IMR-90 (cell line): ENCODE data around the gene SEMA4D. TPM values are rescaled to one million over a fixed set of nuclear protein-coding genes. Genes with fewer than 3 reads are reported as not detected.

Experiments
- ATAC-seq: fragments of 200-7000 bp; cut with Tn5 transposase; 2 replicates; pipeline ENCODE4 v1.9.1; 2020; ENCODE audit warnings: low read depth, mild to moderate bottlenecking, moderate library complexity
- BruUV-seq: library from RNA; stranded (reverse); fragments of 400-500 nt; replicated peaks from 2 replicates; lab custom pipeline; 2021; lab: Mats Ljungman, UMichigan
- CTCF ChIA-PET: fragments of 300-600 bp; formaldehyde crosslinking; extraction: SDS; loops from one replicate; lab custom pipeline; 2021; ENCODE audit warnings: antibody characterized with exemption; lab: Yijun Ruan, JAX
- POLR2A ChIA-PET: fragments of 300-600 bp; sonication (Branson Sonifier 250); formaldehyde crosslinking; loops from one replicate; lab custom pipeline; 2022; ENCODE audit warnings: antibody characterized with exemption; ENCODE audit not compliant: unreplicated experiment; lab: Charles Lee
- DNase-seq: peaks from one replicate; pipeline ENCODE4 v3.0.0; 2013
- H2AFZ ChIP-seq: replicated peaks from 2 replicates; pipeline ENCODE3; 2013; ENCODE audit warnings: low read length, mild to moderate bottlenecking; ENCODE audit not compliant: poor library complexity
- H2AK5ac ChIP-seq: 2 replicates; pipeline ENCODE4 v1.6.1; 2013; ENCODE audit warnings: low read depth, low read length, inconsistent platforms
- H2AK9ac ChIP-seq: replicated peaks from 2 replicates; pipeline ENCODE3; 2013; ENCODE audit warnings: mild to moderate bottlenecking, low read depth, low read length, moderate library complexity; ENCODE audit not compliant: poor library complexity
- H2BK120ac ChIP-seq: 2 replicates; pipeline ENCODE4 v1.6.1; 2013; ENCODE audit warnings: low read depth, low read length, inconsistent platforms
- H2BK15ac ChIP-seq: 3 replicates; pipeline ENCODE4 v1.6.1; 2013; ENCODE audit warnings: low read depth, low read length, inconsistent platforms
- H2BK20ac ChIP-seq: 2 replicates; pipeline ENCODE4 v1.6.1; 2013; ENCODE audit warnings: low read depth, mild to moderate bottlenecking, inconsistent platforms, low read length, moderate library complexity
- H2BK5ac ChIP-seq: 2 replicates; pipeline ENCODE4 v1.6.1; 2013; ENCODE audit warnings: mild to moderate bottlenecking, low read depth, low read length, inconsistent platforms; ENCODE audit not compliant: poor library complexity, severe bottlenecking
- H3K14ac ChIP-seq: replicated peaks from 2 replicates; pipeline ENCODE4 v1.6.1; 2013; ENCODE audit warnings: low read depth, low read length, inconsistent platforms
- H3K18ac ChIP-seq: 2 replicates; pipeline ENCODE4 v1.6.1; 2013; ENCODE audit warnings: low read depth, low read length, control low read depth
- H3K23ac ChIP-seq: 2 replicates; pipeline ENCODE4 v1.6.1; 2013; ENCODE audit warnings: low read depth, low read length, inconsistent platforms
- H3K27ac ChIP-seq: 2 replicates; pipeline ENCODE4 v1.5.1; 2013; ENCODE audit warnings: mild to moderate bottlenecking, control low read depth, low read length; ENCODE audit not compliant: insufficient read depth
- H3K27me3 ChIP-seq: 2 replicates; pipeline ENCODE4 v1.6.1; 2013; ENCODE audit warnings: low read length; ENCODE audit not compliant: control insufficient read depth, insufficient read depth
- H3K36me3 ChIP-seq: 2 replicates; pipeline ENCODE4 v1.6.1; 2013; ENCODE audit warnings: low read length, mixed read lengths; ENCODE audit not compliant: control insufficient read depth, insufficient read depth
- H3K4ac ChIP-seq: 2 replicates; pipeline ENCODE4 v1.6.1; 2013; ENCODE audit warnings: low read depth, low read length, inconsistent platforms
- H3K4me1 ChIP-seq: 2 replicates; pipeline ENCODE4 v1.6.1; 2013; ENCODE audit warnings: low read length, mixed read lengths; ENCODE audit not compliant: control insufficient read depth, insufficient read depth
- H3K4me2 ChIP-seq: 2 replicates; pipeline ENCODE4 v1.6.1; 2013; ENCODE audit warnings: low read depth, mild to moderate bottlenecking, control low read depth, low read length, moderate library complexity
- H3K4me3 ChIP-seq: 2 replicates; pipeline ENCODE4 v1.5.1; 2013; ENCODE audit warnings: low read depth, mild to moderate bottlenecking, control low read depth, low read length, moderate library complexity; ENCODE audit not compliant: insufficient read depth
- H3K56ac ChIP-seq: 2 replicates; pipeline ENCODE4 v1.6.1; 2013; ENCODE audit warnings: low read length, inconsistent platforms; ENCODE audit not compliant: insufficient read depth; ENCODE audit errors: extremely low read depth
- H3K79me1 ChIP-seq, 2 experiments: 2 replicates each; pipeline ENCODE4 v1.6.1; 2013; ENCODE audit warnings: low read length in 2 of 2, inconsistent platforms in 1 of 2, low read depth in 1 of 2
- H3K9ac ChIP-seq: 2 replicates; pipeline ENCODE4 v1.6.1; 2013; ENCODE audit warnings: low read depth, low read length, control low read depth
- H3K9me1 ChIP-seq: 2 replicates; pipeline ENCODE4 v1.6.1; 2013; ENCODE audit warnings: low read length, inconsistent platforms; ENCODE audit not compliant: insufficient read depth
- H3K9me3 ChIP-seq: 2 replicates; pipeline ENCODE4 v1.6.1; 2013; ENCODE audit warnings: low read length; ENCODE audit not compliant: control insufficient read depth, insufficient read depth
- H4K20me1 ChIP-seq: 2 replicates; pipeline ENCODE4 v1.6.1; 2013; ENCODE audit warnings: low read length, inconsistent platforms; ENCODE audit not compliant: insufficient read depth
- H4K5ac ChIP-seq: 2 replicates; pipeline ENCODE4 v1.6.1; 2013; ENCODE audit warnings: mild to moderate bottlenecking, low read depth, low read length, control low read depth
- H4K8ac ChIP-seq, 2 experiments: 2 replicates each; pipeline ENCODE4 v1.6.1; 2013; ENCODE audit warnings: low read depth in 2 of 2, low read length in 2 of 2, control low read depth in 1 of 2, inconsistent platforms in 1 of 2
- H4K91ac ChIP-seq: 2 replicates; pipeline ENCODE4 v1.6.1; 2013; ENCODE audit warnings: low read depth, low read length, inconsistent platforms; ENCODE audit not compliant: insufficient read depth
- BHLHE40 ChIP-seq: fragments of 150-350 bp; IDR thresholded peaks from 2 replicates; pipeline ENCODE4 v1.6.1; 2016; ENCODE audit warnings: mild to moderate bottlenecking, low read depth, low read length
- CEBPB ChIP-seq: IDR thresholded peaks from 2 replicates; pipeline ENCODE4 v1.6.1; 2012; ENCODE audit warnings: low read depth, low read length, improper control_type of control experiment
- CHD1 ChIP-seq: IDR thresholded peaks from 2 replicates; pipeline ENCODE4 v1.6.1; 2012; ENCODE audit warnings: low read depth, low read length, improper control_type of control experiment
- FOS ChIP-seq: fragments of 150-350 bp; IDR thresholded peaks from 2 replicates; pipeline ENCODE4 v1.6.1; 2016; ENCODE audit warnings: low read depth, low read length
- MAFK ChIP-seq: IDR thresholded peaks from 2 replicates; pipeline ENCODE4 v1.6.1; 2012; ENCODE audit warnings: low read depth, low read length, improper control_type of control experiment
- MAZ ChIP-seq: IDR thresholded peaks from 2 replicates; pipeline ENCODE4 v1.6.1; 2012; ENCODE audit warnings: low read depth, mild to moderate bottlenecking, low read length, improper control_type of control experiment, moderate library complexity, borderline replicate concordance
- MXI1 ChIP-seq: IDR thresholded peaks from 2 replicates; pipeline ENCODE4 v1.6.1; 2012; ENCODE audit warnings: low read depth, mild to moderate bottlenecking, low read length, moderate library complexity, borderline replicate concordance
- NFE2L2 ChIP-seq: fragments of 150-350 bp; IDR thresholded peaks from 2 replicates; pipeline ENCODE4 v1.6.1; 2016; ENCODE audit warnings: low read depth, mild to moderate bottlenecking, low read length
- POLR2A ChIP-seq: IDR thresholded peaks from 2 replicates; pipeline ENCODE4 v1.6.1; 2012; ENCODE audit warnings: mild to moderate bottlenecking, low read depth, low read length
- RAD21 ChIP-seq: IDR thresholded peaks from 2 replicates; pipeline ENCODE4 v1.6.1; 2012; ENCODE audit warnings: low read length, improper control_type of control experiment
- RCOR1 ChIP-seq: IDR thresholded peaks from 2 replicates; pipeline ENCODE4 v1.6.1; 2012; ENCODE audit warnings: mild to moderate bottlenecking, low read length, improper control_type of control experiment; ENCODE audit not compliant: insufficient replicate concordance
- RFX5 ChIP-seq: IDR thresholded peaks from 2 replicates; pipeline ENCODE4 v1.8.0; 2012; ENCODE audit warnings: low read depth, mild to moderate bottlenecking, low read length, moderate library complexity
- SMC3 ChIP-seq: fragments of 150-350 bp; IDR thresholded peaks from 2 replicates; pipeline ENCODE4 v1.6.1; 2016; ENCODE audit warnings: low read depth, mild to moderate bottlenecking, antibody characterized with exemption, low read length, moderate library complexity
- WGBS, 2 experiments: methylation state at CpG; one replicate each; pipeline versions ENCODE4 v1.1.5 to v1.1.7; 2013; ENCODE audit warnings: missing lambda C conversion rate in 2 of 2; ENCODE audit not compliant: insufficient read length in 1 of 2; ENCODE audit errors: extremely low coverage in 2 of 2; 5-methylcytosine and 5-hydroxymethylcytosine counted together
- dilution Hi-C: fragments of 300-500 bp; cut with HindIII; formaldehyde crosslinking; loops from one replicate; pipeline ENCODE4 v1.14.3; 2018; ENCODE audit warnings: low sequenced_read_pairs; ENCODE audit not compliant: unreplicated experiment
- in situ Hi-C: fragments of 300-500 bp; cut with MboI; formaldehyde crosslinking; loops from 3 replicates; pipeline ENCODE4 v1.14.3; 2019; ENCODE audit warnings: low sequenced_read_pairs, inconsistent platforms, mixed read lengths
- intact Hi-C: fragments of 100-400 bp; cut with micrococcal nuclease; formaldehyde crosslinking; loops from 2 replicates; pipeline ENCODE4 v1.10.0; 2022
- polyA plus RNA-seq, 3 experiments: library from polyadenylated mRNA; depleted of rRNA; stranded (reverse); fragments of >200 nt; gene quantifications; 2 replicates each; pipeline ENCODE4 v1.2.3, GENCODE V29; 2012; ENCODE audit warnings: low replicate concordance in 1 of 3
- total RNA-seq: library from RNA; depleted of rRNA; stranded (reverse); fragments of >200 nt; gene quantifications from 2 replicates; pipeline ENCODE4 v1.2.3, GENCODE V29; 2012
- TF ChIP-seq, protein P1 (sequence below): fragments of 150-350 bp; IDR thresholded peaks from 2 replicates; pipeline ENCODE4 v1.6.1; 2016; ENCODE audit warnings: low read depth, mild to moderate bottlenecking, low read length, moderate library complexity, borderline replicate concordance
- TF ChIP-seq, protein P2 (sequence below): fragments of 150-350 bp; IDR thresholded peaks from 2 replicates; pipeline ENCODE4 v1.6.1; 2017; ENCODE audit warnings: mild to moderate bottlenecking, antibody characterized with exemption, low read length, low read depth
- TF ChIP-seq, protein P3 (sequence below): conservative IDR thresholded peaks from 2 replicates; pipeline ENCODE4 v1.5.1; 2012; ENCODE audit warnings: mild to moderate bottlenecking, low read depth, low read length, improper control_type of control experiment

SEMA4D gene
- total and polyA plus RNA-seq, 2 of the 4 experiments (the other 2 are of a cell fraction): 0.90 to 1.5 TPM

DNA sequence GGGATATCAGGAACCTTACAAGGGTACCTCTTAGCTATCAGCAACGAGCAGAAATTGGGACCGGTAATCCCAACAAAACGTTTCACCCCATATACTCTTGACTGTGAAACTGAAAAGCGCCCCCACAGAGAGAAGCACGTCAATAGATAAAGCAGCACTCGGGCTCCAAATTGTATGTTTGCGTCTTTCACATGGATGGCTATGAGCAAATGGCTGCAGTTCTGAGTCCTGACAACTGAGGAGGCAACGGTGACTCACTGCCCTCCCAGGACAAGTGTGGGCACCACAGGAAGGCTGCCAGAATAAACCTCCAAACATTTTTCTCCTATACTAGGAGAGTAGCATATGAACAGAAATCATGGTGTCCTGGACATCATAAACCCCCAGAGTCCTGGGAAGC, 36.6 kb downstream of the SEMA4D start:
- no peak overlapping the region for H2AK5ac ChIP-seq
- H3K4ac ChIP-seq: no peak overlapping the region
- H4K5ac ChIP-seq: no peak overlapping the region
- peaks cover 2% of the 10 kb centered on the region; the same call in 1 of the 2 replicates for H4K20me1 ChIP-seq
- POLR2A ChIA-PET: no interaction called here
- H3K4me3 ChIP-seq: no peak overlapping the region
- H3K23ac ChIP-seq: no peak overlapping the region
- in situ Hi-C loops: no loop called here
- H4K91ac ChIP-seq: no peak overlapping the region
- DNase-seq (peak; percentile 83), ATAC-seq (peak; percentile 91)
- H3K9me3 ChIP-seq: no peaks in the 10 kb centered on the region
- H3K79me1 ChIP-seq: 0 out of 4 replicates have a peak, but pooled peaks cover 0 to 2% of the 10 kb centered on the region in 2 experiments
- no peak overlapping the region for H3K9ac ChIP-seq
- no peak overlapping the region for H3K18ac ChIP-seq
- TF ChIP-seq RAD21 (no peak), RFX5 (no peak), MXI1 (no peak), MAFK (no peak), NFE2L2 (no peak), RCOR1 (no peak), POLR2A (no peak), CEBPB (0 out of 2 replicates have a peak, but pooled peaks have one; percentile 12), SMC3 (no peak), FOS (peak; percentile 66; the same call in 1 of the 2 replicates), CHD1 (no peak), BHLHE40 (0 out of 2 replicates have a peak, but pooled peaks have one; percentile 11), MAZ (peak; percentile 24; the same call in 1 of the 2 replicates)
- TF ChIP-seq, protein P1, sequence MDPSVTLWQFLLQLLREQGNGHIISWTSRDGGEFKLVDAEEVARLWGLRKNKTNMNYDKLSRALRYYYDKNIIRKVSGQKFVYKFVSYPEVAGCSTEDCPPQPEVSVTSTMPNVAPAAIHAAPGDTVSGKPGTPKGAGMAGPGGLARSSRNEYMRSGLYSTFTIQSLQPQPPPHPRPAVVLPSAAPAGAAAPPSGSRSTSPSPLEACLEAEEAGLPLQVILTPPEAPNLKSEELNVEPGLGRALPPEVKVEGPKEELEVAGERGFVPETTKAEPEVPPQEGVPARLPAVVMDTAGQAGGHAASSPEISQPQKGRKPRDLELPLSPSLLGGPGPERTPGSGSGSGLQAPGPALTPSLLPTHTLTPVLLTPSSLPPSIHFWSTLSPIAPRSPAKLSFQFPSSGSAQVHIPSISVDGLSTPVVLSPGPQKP: no peak
- TF ChIP-seq, protein P2, sequence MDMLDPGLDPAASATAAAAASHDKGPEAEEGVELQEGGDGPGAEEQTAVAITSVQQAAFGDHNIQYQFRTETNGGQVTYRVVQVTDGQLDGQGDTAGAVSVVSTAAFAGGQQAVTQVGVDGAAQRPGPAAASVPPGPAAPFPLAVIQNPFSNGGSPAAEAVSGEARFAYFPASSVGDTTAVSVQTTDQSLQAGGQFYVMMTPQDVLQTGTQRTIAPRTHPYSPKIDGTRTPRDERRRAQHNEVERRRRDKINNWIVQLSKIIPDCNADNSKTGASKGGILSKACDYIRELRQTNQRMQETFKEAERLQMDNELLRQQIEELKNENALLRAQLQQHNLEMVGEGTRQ: no peak
- TF ChIP-seq, protein P3, sequence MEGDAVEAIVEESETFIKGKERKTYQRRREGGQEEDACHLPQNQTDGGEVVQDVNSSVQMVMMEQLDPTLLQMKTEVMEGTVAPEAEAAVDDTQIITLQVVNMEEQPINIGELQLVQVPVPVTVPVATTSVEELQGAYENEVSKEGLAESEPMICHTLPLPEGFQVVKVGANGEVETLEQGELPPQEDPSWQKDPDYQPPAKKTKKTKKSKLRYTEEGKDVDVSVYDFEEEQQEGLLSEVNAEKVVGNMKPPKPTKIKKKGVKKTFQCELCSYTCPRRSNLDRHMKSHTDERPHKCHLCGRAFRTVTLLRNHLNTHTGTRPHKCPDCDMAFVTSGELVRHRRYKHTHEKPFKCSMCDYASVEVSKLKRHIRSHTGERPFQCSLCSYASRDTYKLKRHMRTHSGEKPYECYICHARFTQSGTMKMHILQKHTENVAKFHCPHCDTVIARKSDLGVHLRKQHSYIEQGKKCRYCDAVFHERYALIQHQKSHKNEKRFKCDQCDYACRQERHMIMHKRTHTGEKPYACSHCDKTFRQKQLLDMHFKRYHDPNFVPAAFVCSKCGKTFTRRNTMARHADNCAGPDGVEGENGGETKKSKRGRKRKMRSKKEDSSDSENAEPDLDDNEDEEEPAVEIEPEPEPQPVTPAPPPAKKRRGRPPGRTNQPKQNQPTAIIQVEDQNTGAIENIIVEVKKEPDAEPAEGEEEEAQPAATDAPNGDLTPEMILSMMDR: no peak
- 0 out of 2 replicates have a peak overlapping the region, but pooled peaks have one; percentile 5 for H2BK120ac ChIP-seq
- H2BK5ac ChIP-seq: no peak overlapping the region
- no peak overlapping the region for H3K14ac ChIP-seq
- H4K8ac ChIP-seq: no peak overlapping the region
- no peak overlapping the region for H2BK20ac ChIP-seq
- no peak overlapping the region for H3K56ac ChIP-seq
- H3K9me1 ChIP-seq: 0 out of 2 replicates have a peak, but pooled peaks cover 3% of the 10 kb centered on the region
- H2BK15ac ChIP-seq: no peak overlapping the region
- H3K4me2 ChIP-seq: no peak overlapping the region
- no peaks in the 10 kb centered on the region for H3K27me3 ChIP-seq
- WGBS, 2 experiments: no CpG with 5 or more reads among the region's 8 CpGs
- no peak overlapping the region for H2AFZ ChIP-seq
- intact Hi-C loops: no loop called here
- no peak overlapping the region for H3K27ac ChIP-seq
- H3K4me1 ChIP-seq: peaks cover 6% of the 10 kb centered on the region; the same call in 1 of the 2 replicates
- no TSS peak for BruUV-seq
- H3K36me3 ChIP-seq: no peaks in the 10 kb centered on the region
- CTCF ChIA-PET: no interaction called here
- H2AK9ac ChIP-seq: no peak overlapping the region
- dilution Hi-C loops: no loop called here
